Panc1 (cell line): ENCODE results near the gene SP6. TPM values are rescaled to one million over a fixed set of nuclear protein-coding genes. Genes with fewer than 3 reads are reported as not detected.

Experiments
- ATAC-seq: fragments of 200-7000 bp; cut with Tn5 transposase; 2 replicates; pipeline ENCODE4 v1.9.1; 2020; ENCODE audit warnings: mild to moderate bottlenecking, moderate library complexity
- BruUV-seq: library from RNA; stranded (reverse); fragments of 400-500 nt; replicated peaks from 2 replicates; lab custom pipeline; 2021; lab: Mats Ljungman, UMichigan
- CTCF ChIA-PET: fragments of 300-600 bp; sonication (Branson Sonifier 250); formaldehyde crosslinking; loops from one replicate; lab custom pipeline; 2022; ENCODE audit warnings: antibody characterized with exemption; lab: Charles Lee
- POLR2A ChIA-PET: fragments of 300-600 bp; sonication (Branson Sonifier 250); formaldehyde crosslinking; loops from one replicate; lab custom pipeline; 2022; ENCODE audit warnings: antibody characterized with exemption; lab: Charles Lee
- DNase-seq: peaks from one replicate; pipeline ENCODE4 v3.0.0-alpha.2; 2010; ENCODE audit warnings: low read depth, low spot score
- H3K27ac ChIP-seq: 2 replicates; pipeline ENCODE4 v1.5.1; 2011; ENCODE audit warnings: mild to moderate bottlenecking, low read length, inconsistent platforms
- H3K27me3 ChIP-seq: fragments of 200-500 bp; sonication (Bioruptor generic); 2 replicates; pipeline ENCODE4 v1.6.0; 2014; ENCODE audit warnings: low read length, inconsistent platforms; ENCODE audit not compliant: control insufficient read depth, insufficient read depth
- H3K36me3 ChIP-seq: fragments of 200-500 bp; sonication (Bioruptor generic); 2 replicates; pipeline ENCODE4 v1.5.1; 2014; ENCODE audit warnings: inconsistent platforms, mild to moderate bottlenecking, low read length, moderate library complexity; ENCODE audit not compliant: control insufficient read depth, insufficient read depth
- H3K4me1 ChIP-seq: 2 replicates; pipeline ENCODE4 v1.5.1; 2011; ENCODE audit warnings: inconsistent platforms, mild to moderate bottlenecking, low read length, moderate library complexity; ENCODE audit not compliant: control insufficient read depth, insufficient read depth
- H3K4me3 ChIP-seq, 2 experiments: 2 replicates each; pipeline ENCODE4 v1.5.1; 2011 to 2012; ENCODE audit warnings: low read depth in 2 of 2, low read length in 2 of 2, mild to moderate bottlenecking in 2 of 2, inconsistent platforms in 1 of 2, moderate library complexity in 1 of 2
- H3K9me3 ChIP-seq: fragments of 200-500 bp; sonication (Bioruptor generic); 2 replicates; pipeline ENCODE4 v1.5.1; 2014; ENCODE audit warnings: low read depth, mild to moderate bottlenecking, inconsistent platforms, low read length, moderate library complexity; ENCODE audit not compliant: control insufficient read depth, insufficient read depth
- CTCF ChIP-seq: fragments of 450-650 bp; IDR thresholded peaks from 2 replicates; pipeline ENCODE4 v1.5.1; 2017; ENCODE audit warnings: mild to moderate bottlenecking
- POLR2AphosphoS5 ChIP-seq: IDR thresholded peaks from 2 replicates; pipeline ENCODE4 v1.6.1; 2012; ENCODE audit warnings: mild to moderate bottlenecking, low read depth, low read length, moderate library complexity
- SIN3A ChIP-seq: IDR thresholded peaks from 2 replicates; pipeline ENCODE4 v1.6.1; 2012; ENCODE audit warnings: low read depth, mild to moderate bottlenecking, low read length, moderate library complexity, borderline replicate concordance; ENCODE audit not compliant: insufficient read depth
- TCF7L2 ChIP-seq: IDR thresholded peaks from 2 replicates; pipeline ENCODE4 v1.6.1; 2011; ENCODE audit warnings: mild to moderate bottlenecking, low read depth, low read length, inconsistent platforms
- in situ Hi-C: cut with HindIII; loops from 2 replicates; pipeline ENCODE4 v1.10.0; 2016; ENCODE audit warnings: low sequenced_read_pairs, low pct_unique_long_range_greater_than_20kb
- intact Hi-C: fragments of 100-400 bp; cut with micrococcal nuclease; formaldehyde crosslinking; loops from one replicate; pipeline ENCODE4 v1.10.0; 2022; ENCODE audit not compliant: unreplicated experiment
- total RNA-seq: library from RNA; stranded (reverse); gene quantifications from one replicate; pipeline ENCODE4 v1.2.1, GENCODE V29; 2021; ENCODE audit not compliant: unreplicated experiment
- TF ChIP-seq, protein P1 (sequence below), 2 experiments: IDR thresholded peaks; 2 replicates each; pipeline ENCODE4 v1.6.1; 2011 to 2012; ENCODE audit warnings: low read depth in 2 of 2, control low read depth in 1 of 2, low read length in 1 of 2, mild to moderate bottlenecking in 1 of 2, moderate library complexity in 1 of 2; ENCODE audit not compliant: insufficient read depth in 1 of 2

SP6 gene
- total RNA-seq, 1 experiment from 2014 or later = 4.0 TPM

DNA sequence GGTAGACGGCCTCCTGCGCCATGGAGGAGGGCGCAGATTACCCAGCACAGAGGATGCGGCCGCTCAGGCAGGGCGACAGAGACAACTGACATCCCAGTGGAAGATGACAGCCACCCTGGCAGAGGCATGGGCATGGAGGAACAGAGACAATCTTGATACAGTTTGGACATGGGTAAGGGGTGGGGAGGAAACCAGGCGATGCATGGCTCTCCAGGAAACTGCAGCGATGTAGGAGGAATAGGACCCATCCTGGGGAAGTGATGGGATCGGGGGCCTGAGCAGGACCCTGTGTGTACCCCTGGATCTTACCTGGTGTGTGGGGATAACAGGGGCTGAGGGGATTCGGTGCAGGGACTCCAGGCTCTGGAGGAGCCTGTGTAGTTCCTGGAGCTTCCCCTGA, 34.0 kb downstream of the SP6 start:
- BruUV-seq = no TSS peak
- in situ Hi-C loops (no loop called here), intact Hi-C loops (no loop called here)
- Histone ChIP-seq H3K36me3 (peaks cover 4% of the 10 kb centered on the region; the same call in 1 of the 2 replicates), H3K27me3 (no peaks in the 10 kb centered on the region), H3K4me1 (peaks cover 13% of the 10 kb centered on the region), H3K9me3 (no peaks in the 10 kb centered on the region), H3K27ac (no peak overlapping the region), H3K4me3 (no peak overlapping the region)
- TF ChIP-seq CTCF (no peak), POLR2AphosphoS5 (no peak), TCF7L2 (no peak), SIN3A (no peak)
- TF ChIP-seq, protein P1, sequence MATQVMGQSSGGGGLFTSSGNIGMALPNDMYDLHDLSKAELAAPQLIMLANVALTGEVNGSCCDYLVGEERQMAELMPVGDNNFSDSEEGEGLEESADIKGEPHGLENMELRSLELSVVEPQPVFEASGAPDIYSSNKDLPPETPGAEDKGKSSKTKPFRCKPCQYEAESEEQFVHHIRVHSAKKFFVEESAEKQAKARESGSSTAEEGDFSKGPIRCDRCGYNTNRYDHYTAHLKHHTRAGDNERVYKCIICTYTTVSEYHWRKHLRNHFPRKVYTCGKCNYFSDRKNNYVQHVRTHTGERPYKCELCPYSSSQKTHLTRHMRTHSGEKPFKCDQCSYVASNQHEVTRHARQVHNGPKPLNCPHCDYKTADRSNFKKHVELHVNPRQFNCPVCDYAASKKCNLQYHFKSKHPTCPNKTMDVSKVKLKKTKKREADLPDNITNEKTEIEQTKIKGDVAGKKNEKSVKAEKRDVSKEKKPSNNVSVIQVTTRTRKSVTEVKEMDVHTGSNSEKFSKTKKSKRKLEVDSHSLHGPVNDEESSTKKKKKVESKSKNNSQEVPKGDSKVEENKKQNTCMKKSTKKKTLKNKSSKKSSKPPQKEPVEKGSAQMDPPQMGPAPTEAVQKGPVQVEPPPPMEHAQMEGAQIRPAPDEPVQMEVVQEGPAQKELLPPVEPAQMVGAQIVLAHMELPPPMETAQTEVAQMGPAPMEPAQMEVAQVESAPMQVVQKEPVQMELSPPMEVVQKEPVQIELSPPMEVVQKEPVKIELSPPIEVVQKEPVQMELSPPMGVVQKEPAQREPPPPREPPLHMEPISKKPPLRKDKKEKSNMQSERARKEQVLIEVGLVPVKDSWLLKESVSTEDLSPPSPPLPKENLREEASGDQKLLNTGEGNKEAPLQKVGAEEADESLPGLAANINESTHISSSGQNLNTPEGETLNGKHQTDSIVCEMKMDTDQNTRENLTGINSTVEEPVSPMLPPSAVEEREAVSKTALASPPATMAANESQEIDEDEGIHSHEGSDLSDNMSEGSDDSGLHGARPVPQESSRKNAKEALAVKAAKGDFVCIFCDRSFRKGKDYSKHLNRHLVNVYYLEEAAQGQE (IDR thresholded peaks at IDR 0.05; ENCODE audit: insufficient read depth in 1 of 2, low read depth in 2 of 2, low read length in 1 of 2) = no peak
- ChIA-PET CTCF (no interaction called here), POLR2A (no interaction called here)
- DNase-seq = no peak
- ATAC-seq = no peak

GRCh38 chr17:47816111-47816735, 34.7 kb downstream of the SP6 start:
- H3K27me3 ChIP-seq = no peaks in the 10 kb centered on the region
- H3K4me1 ChIP-seq = peaks cover 6% of the 10 kb centered on the region; the same call in 1 of the 2 replicates
- ATAC-seq = no peak
- no TSS peak for BruUV-seq
- H3K4me3 ChIP-seq = no peak overlapping the region
- H3K9me3 ChIP-seq = no peaks in the 10 kb centered on the region
- in situ Hi-C loops = no loop called here
- ChIA-PET POLR2A (no interaction called here), CTCF (no interaction called here)
- TF ChIP-seq CTCF (no peak), TCF7L2 (no peak), SIN3A (no peak), POLR2AphosphoS5 (no peak)
- TF ChIP-seq, protein P1 (IDR thresholded peaks at IDR 0.05; ENCODE audit: insufficient read depth in 1 of 2, low read depth in 2 of 2, low read length in 1 of 2) = no peak
- H3K27ac ChIP-seq = no peak overlapping the region
- intact Hi-C loops = no loop called here
- no peak for DNase-seq
- peaks cover under 1% of the 10 kb centered on the region; the same call in 1 of the 2 replicates for H3K36me3 ChIP-seq
